Activated CD4-positive, alpha-beta T cell treated with anti-CD3 and anti-CD28 coated beads for 36 hours (primary cell): ENCODE measurements around the gene THRB. TPM values are rescaled to one million over a fixed set of nuclear protein-coding genes. Genes with fewer than 3 reads are reported as not detected.

Experiments used
- ATAC-seq: fragments of 200-7000 bp; cut with Tn5 transposase; one replicate; pipeline ENCODE4 v1.10.0; 2021; ENCODE audit warnings: mild to moderate bottlenecking, moderate library complexity
- CTCF ChIA-PET: fragments of 350-600 bp; sonication (Branson Sonifier 250); formaldehyde crosslinking; loops from one replicate; lab custom pipeline; 2021; ENCODE audit warnings: antibody characterized with exemption; lab: Charles Lee
- POLR2A ChIA-PET: fragments of 350-600 bp; sonication (Branson Sonifier 250); formaldehyde crosslinking; loops from one replicate; lab custom pipeline; 2021; ENCODE audit warnings: antibody characterized with exemption, inconsistent platforms; lab: Charles Lee
- DNase-seq: peaks from one replicate; pipeline ENCODE4 v3.0.0-alpha.2; 2020
- H3K27ac Mint-ChIP-seq: one replicate; pipeline ENCODE4 v1.8.0; 2021; ENCODE audit warnings: mixed read lengths
- H3K27me3 Mint-ChIP-seq: one replicate; pipeline ENCODE4 v1.8.0; 2021; ENCODE audit warnings: mixed read lengths
- H3K36me3 Mint-ChIP-seq: one replicate; pipeline ENCODE4 v1.8.0; 2021; ENCODE audit warnings: low read depth, mixed read lengths
- H3K4me1 Mint-ChIP-seq: one replicate; pipeline ENCODE4 v1.8.0; 2021; ENCODE audit warnings: mixed read lengths
- H3K4me3 Mint-ChIP-seq: one replicate; pipeline ENCODE4 v1.8.0; 2021; ENCODE audit warnings: mild to moderate bottlenecking, moderate library complexity, mixed read lengths
- H3K9me3 Mint-ChIP-seq: one replicate; pipeline ENCODE4 v1.8.0; 2021; ENCODE audit warnings: low read depth, mixed read lengths
- intact Hi-C, 2 experiments: fragments of 100-400 bp; cut with DNase I in 1 of 2; cut with micrococcal nuclease in 1 of 2; formaldehyde crosslinking; loops; one replicate each; pipeline versions ENCODE4 v1.14.2 to v1.15.1; 2022 to 2024; cut with DNase I, micrococcal nuclease
- total RNA-seq, 2 experiments: library from RNA; stranded (reverse); gene quantifications; one replicate each; pipeline ENCODE4 v1.2.3, GENCODE V29; 2021

The THRB gene
- total RNA-seq, 2 experiments from 2014 or later: not detected

DNA sequence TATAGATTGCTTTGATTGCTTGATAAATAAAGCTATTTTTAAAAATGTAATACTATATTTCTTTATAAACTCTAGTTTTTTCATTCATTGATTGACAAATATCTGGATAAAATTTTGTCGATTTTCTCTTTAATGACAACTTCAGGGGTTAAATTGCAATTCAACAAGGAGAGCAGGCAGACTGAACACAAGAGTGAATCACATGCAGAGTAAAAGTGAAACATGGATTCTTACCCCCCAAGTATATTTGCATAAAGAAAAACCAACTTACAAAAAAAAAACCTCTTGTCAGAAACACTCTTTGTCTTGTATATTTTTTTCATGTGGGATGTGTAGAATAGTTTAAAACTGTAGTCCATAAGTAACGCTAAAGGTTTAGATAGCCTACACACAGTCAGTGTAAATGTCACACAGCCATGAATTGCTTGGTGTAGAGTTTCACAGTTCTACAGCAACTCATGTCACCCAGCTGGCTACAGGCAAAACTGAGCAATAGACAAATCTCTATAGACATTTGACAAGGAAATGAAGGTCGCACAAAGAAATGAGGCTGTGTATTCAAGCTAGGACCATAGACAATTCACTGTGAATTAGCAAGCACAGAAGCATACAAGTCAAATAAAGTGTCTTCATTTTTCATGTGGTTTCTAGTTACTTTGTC, 141.6 kb downstream of the THRB start:
- no peaks in the 10 kb centered on the region for H3K4me1 Mint-ChIP-seq
- H3K36me3 Mint-ChIP-seq: no peaks in the 10 kb centered on the region
- ChIA-PET CTCF (no interaction called here), POLR2A (no interaction called here)
- DNase-seq: no peak
- no peak overlapping the region for H3K4me3 Mint-ChIP-seq
- intact Hi-C loops: no loop called here
- peaks cover 2% of the 10 kb centered on the region for H3K27me3 Mint-ChIP-seq
- no peak for ATAC-seq
- H3K9me3 Mint-ChIP-seq: no peaks in the 10 kb centered on the region
- H3K27ac Mint-ChIP-seq: no peak overlapping the region

DNA sequence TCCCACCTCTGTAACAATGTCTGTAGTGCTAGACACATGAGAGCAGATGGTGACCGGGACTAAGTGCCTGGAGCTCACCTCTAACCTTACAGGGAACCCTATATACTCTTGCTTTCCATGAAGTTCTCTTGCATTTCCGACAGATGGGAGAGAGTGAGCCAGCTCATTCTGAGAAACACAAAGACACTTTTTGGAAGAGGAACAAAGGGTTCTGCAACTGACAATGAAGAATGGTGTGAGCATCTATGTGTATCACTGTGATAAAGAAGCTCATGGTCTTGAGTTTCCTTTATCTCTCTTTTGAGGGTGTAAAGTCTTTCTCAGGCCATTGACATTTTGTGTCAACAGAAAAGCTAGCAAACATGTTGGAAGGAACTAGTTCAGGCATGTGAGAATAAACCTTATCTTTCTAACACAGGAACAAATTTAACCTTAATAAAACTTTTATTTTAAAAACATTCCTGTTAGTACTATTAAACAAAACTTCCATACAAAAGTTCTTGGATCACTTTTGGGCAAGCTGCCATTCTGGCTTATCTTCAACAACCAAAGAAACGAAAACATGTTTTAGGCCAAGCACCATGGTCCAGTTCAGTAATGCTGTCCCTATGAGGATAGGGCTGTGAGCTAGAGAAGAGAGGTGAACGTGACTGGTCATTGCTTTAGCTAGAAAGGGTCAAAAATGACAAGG, 142.7 kb downstream of the THRB start:
- intact Hi-C loops: no loop called here
- H3K4me3 Mint-ChIP-seq: no peak overlapping the region

DNA sequence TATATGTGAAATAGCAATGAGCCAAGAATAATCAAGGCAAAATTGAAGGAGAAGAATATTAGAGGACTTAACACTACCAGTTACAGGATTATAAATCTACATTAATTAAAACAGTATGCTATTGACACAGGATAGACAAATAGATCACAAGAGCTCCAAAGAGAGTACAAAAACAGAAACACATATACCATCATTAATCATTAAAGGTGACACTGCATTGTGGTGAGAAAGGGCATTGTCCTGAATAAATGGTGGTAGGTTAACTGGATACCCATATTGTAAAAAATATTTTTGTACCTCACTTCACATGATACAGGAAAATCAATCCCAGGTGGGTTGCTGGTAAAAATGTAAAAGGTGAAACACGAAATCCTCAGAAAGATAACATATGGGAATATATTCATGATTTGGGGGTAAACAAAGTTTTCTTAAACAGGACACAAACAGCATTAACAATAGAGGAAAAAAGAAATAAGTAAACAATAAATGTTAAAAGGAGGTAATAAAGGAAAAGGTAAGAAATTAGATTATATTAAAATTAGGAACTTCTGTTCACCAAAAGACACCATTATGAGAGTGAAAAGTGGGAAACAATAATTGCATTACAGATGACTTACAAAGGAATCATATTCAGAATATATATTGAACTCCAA, 145.2 kb downstream of the THRB start:
- ATAC-seq (no peak), DNase-seq (no peak)
- H3K27me3 Mint-ChIP-seq: peaks cover 2% of the 10 kb centered on the region
- no peaks in the 10 kb centered on the region for H3K36me3 Mint-ChIP-seq
- intact Hi-C loops: no loop called here
- H3K4me3 Mint-ChIP-seq: no peak overlapping the region
- no peaks in the 10 kb centered on the region for H3K4me1 Mint-ChIP-seq
- ChIA-PET CTCF (no interaction called here), POLR2A (no interaction called here)
- no peak overlapping the region for H3K27ac Mint-ChIP-seq
- H3K9me3 Mint-ChIP-seq: no peaks in the 10 kb centered on the region

More for the DNA sequence above, 142.7 kb downstream of the THRB start:
- POLR2A ChIA-PET: no interaction called here
- Mint-ChIP-seq H3K9me3 (no peaks in the 10 kb centered on the region), H3K36me3 (no peaks in the 10 kb centered on the region), H3K4me1 (no peaks in the 10 kb centered on the region), H3K27me3 (peaks cover 2% of the 10 kb centered on the region), H3K27ac (no peak overlapping the region)
- ATAC-seq (no peak), DNase-seq (no peak)
- CTCF ChIA-PET: no interaction called here

DNA sequence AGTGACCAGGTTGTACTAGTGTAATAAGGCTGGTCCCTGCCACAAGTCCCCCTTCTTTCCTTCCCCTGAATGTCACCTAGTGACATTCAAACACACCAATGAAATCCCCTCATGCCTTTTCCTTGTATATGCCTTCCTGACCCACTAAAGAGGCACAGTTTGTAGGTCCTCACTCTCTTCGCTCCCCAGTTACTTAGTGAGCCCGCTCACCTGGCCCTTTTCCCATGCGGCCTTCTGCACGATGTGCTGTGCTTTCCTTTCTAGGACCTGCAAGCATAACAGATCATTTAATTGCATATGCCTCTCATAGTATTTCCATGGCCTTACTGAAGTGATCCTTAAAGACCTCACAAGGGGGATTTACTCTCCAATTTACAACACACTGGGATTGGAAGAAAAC, 146.3 kb downstream of the THRB start:
- DNase-seq (no peak), ATAC-seq (no peak)
- Mint-ChIP-seq H3K9me3 (no peaks in the 10 kb centered on the region), H3K4me3 (no peak overlapping the region), H3K27me3 (peaks cover 2% of the 10 kb centered on the region), H3K4me1 (no peaks in the 10 kb centered on the region), H3K36me3 (no peaks in the 10 kb centered on the region), H3K27ac (no peak overlapping the region)
- ChIA-PET POLR2A (no interaction called here), CTCF (no interaction called here)
- intact Hi-C loops: no loop called here

DNA sequence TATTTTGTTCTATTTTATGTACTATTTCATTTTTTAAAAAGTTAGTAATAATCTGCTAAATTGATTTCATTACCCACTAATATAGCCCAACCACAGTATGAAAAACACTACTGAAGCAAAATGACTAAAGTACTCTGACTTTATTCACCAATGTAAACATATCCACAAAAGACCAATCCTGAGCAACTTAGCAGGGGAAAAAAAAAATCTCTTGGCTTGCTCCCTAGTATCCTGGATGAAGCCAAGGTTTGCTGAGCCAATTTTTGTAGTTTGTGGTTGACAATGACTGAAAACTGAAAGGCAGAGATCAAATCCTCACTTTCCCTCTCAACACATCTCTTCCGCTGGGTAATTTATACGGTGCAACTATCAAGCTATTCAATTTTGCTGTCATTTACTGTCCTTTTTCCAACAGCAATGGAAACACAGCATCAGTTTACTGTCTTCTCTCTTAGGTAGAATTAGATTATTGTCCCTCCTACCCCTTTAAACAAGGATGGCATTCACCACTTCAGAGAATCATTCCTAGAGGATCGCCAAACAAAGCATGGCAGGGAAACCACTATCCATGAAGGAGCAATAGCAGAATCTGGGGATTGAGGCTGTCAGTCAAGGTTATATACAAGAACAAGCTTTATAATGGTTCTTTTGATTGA, 149.7 kb downstream of the THRB start:
- intact Hi-C loops: no loop called here
- CTCF ChIA-PET: no interaction called here
- H3K27me3 Mint-ChIP-seq: peaks cover 5% of the 10 kb centered on the region

GRCh38 chr3:24343084-24343783, 151.4 kb downstream of the THRB start:
- Mint-ChIP-seq H3K4me3 (no peak overlapping the region), H3K4me1 (no peaks in the 10 kb centered on the region), H3K9me3 (no peaks in the 10 kb centered on the region), H3K27ac (no peak overlapping the region), H3K36me3 (no peaks in the 10 kb centered on the region), H3K27me3 (peaks cover 3% of the 10 kb centered on the region)
- DNase-seq (no peak), ATAC-seq (no peak)
- ChIA-PET POLR2A (interaction anchor here (0.6 kb wide), 1 partner anchor 1346 kb away, joined by 3 read pairs; no protein-coding TSS in a partner anchor), CTCF (no interaction called here)
- intact Hi-C loops: no loop called here

More for the DNA sequence above, 149.7 kb downstream of the THRB start:
- DNase-seq (no peak), ATAC-seq (no peak)
- POLR2A ChIA-PET: no interaction called here
- no peak overlapping the region for H3K27ac Mint-ChIP-seq
- no peak overlapping the region for H3K4me3 Mint-ChIP-seq
- no peaks in the 10 kb centered on the region for H3K4me1 Mint-ChIP-seq
- H3K9me3 Mint-ChIP-seq: no peaks in the 10 kb centered on the region
- H3K36me3 Mint-ChIP-seq: no peaks in the 10 kb centered on the region

DNA sequence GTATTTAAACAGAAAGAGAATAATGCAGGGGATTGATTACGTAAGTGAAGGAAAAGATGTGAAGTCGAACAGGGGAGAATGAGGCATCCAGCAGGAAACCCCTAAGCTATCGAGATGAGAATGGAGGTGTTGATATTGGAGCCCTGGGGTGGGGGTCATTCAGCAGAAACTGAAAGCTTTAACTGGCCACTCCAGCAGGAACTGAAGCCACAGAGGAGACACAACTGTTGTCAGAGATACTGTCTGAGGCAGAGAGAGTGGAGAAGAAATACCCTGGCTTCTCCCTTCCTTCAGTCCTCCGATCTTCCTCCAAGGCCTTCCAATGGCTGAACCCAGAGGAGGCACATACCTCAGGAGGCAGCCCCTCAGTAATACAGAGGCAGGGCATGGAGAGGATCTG, 152.4 kb downstream of the THRB start:
- DNase-seq (no peak), ATAC-seq (no peak)
- ChIA-PET POLR2A (no interaction called here), CTCF (no interaction called here)
- intact Hi-C loops: no loop called here
- Mint-ChIP-seq H3K4me3 (no peak overlapping the region), H3K27me3 (peaks cover 3% of the 10 kb centered on the region), H3K36me3 (no peaks in the 10 kb centered on the region), H3K9me3 (no peaks in the 10 kb centered on the region), H3K4me1 (no peaks in the 10 kb centered on the region), H3K27ac (no peak overlapping the region)

DNA sequence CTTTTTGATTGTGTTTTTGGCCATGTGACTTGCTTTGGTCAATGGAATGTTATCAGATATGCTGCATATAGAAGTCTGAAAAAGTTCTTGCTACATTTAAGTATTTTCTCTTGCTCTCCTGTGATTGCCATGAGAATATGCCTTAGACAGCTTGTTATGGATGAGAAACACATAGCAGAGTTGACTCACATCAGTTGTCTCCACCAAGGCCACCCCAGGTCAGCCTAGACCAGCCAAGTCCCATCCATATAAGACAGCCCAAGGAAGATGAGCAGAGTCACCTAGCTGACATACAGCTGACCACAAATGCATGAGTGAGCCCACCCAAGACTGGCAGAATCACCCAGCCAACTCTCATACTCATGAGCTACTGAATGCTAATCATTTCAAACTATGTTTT, 153.0 kb downstream of the THRB start:
- no peaks in the 10 kb centered on the region for H3K9me3 Mint-ChIP-seq
- H3K4me1 Mint-ChIP-seq: no peaks in the 10 kb centered on the region
- no peak for ATAC-seq
- CTCF ChIA-PET: interaction anchor here (0.7 kb wide), 1 partner anchor 217 kb away, joined by 3 read pairs; no protein-coding TSS in a partner anchor
- no peak overlapping the region for H3K4me3 Mint-ChIP-seq
- intact Hi-C loops: no loop called here
- H3K36me3 Mint-ChIP-seq: no peaks in the 10 kb centered on the region
- DNase-seq: no peak
- H3K27ac Mint-ChIP-seq: no peak overlapping the region
- peaks cover 3% of the 10 kb centered on the region for H3K27me3 Mint-ChIP-seq
- POLR2A ChIA-PET: no interaction called here

DNA sequence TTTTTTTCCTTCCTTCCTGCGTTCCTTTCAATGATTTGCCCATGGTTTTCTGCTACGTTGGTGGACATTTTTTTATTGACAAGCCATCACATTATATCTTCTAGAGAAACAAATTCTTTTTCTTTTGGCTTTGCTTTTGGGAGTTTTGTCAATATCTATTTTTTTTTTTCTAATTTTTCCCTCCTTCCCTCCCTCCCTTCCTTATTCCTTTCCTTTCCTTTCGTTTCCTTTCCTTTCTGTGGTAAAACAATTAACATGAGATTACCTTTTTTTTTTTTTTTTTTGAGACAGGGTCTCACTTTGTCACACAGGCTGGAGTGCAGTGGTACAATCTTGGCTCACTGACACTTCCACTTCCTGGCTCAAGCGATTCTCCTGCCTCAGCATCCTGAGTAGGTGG, 153.7 kb downstream of the THRB start:
- no peak overlapping the region for H3K4me3 Mint-ChIP-seq
- H3K36me3 Mint-ChIP-seq: no peaks in the 10 kb centered on the region
- intact Hi-C loops: no loop called here
- no peak for ATAC-seq
- peaks cover 3% of the 10 kb centered on the region for H3K27me3 Mint-ChIP-seq
- DNase-seq: no peak
- no peaks in the 10 kb centered on the region for H3K4me1 Mint-ChIP-seq
- ChIA-PET CTCF (interaction anchor here (0.7 kb wide), 1 partner anchor 216 kb away, joined by 3 read pairs; no protein-coding TSS in a partner anchor), POLR2A (no interaction called here)
- no peaks in the 10 kb centered on the region for H3K9me3 Mint-ChIP-seq
- no peak overlapping the region for H3K27ac Mint-ChIP-seq

DNA sequence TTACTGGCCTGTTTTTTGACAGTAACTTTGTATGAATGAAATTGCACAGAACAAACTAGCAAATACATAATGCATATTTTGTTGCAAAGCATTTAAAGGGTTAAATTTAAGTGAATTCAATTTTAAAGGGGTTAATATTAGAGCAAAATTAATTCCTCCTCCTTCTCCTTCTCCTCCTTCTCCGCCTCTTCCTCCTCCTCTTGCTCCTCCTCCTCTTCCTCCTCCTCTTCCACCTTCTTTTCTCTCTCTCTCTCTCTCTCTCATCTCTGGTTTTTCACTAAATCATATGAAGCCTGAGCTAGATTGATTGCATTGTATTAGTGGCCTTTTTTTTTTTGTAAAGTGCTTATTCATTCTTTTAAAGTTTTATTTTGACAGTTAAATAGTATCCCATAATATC, 154.5 kb downstream of the THRB start:
- H3K36me3 Mint-ChIP-seq: no peaks in the 10 kb centered on the region
- no peak for ATAC-seq
- no peaks in the 10 kb centered on the region for H3K4me1 Mint-ChIP-seq
- DNase-seq: no peak
- H3K27me3 Mint-ChIP-seq: peaks cover 3% of the 10 kb centered on the region
- ChIA-PET CTCF (no interaction called here), POLR2A (no interaction called here)
- intact Hi-C loops: no loop called here
- H3K4me3 Mint-ChIP-seq: no peak overlapping the region
- no peaks in the 10 kb centered on the region for H3K9me3 Mint-ChIP-seq
- no peak overlapping the region for H3K27ac Mint-ChIP-seq

DNA sequence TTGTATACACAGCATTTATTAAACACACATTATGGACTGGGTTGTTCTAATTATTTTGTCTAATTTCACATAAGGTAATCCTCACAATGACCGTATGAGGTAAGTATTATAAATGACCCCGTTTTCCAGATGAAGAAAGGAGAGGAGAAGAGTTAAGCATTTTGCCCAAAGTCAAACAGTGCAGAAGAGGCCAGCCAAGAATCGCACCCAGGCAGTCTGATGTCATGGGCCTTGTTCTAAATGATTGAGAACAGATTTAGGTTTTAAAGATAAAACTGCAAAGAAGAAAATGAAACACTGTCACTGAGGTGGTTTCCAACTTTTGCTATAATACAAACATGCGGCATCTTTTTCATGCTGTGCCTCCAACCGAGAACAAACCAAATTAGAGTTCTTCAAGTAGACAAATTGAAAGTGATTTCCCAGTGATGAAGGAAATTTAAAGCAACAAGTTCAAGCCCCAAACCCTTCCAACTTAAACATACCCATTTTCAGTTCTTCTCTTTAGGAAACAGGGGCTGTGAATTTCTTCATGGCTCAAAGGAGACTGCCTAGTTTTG, 155.3 kb downstream of the THRB start:
- intact Hi-C loops: no loop called here
- H3K4me1 Mint-ChIP-seq: no peaks in the 10 kb centered on the region
- H3K4me3 Mint-ChIP-seq: no peak overlapping the region
- no peak overlapping the region for H3K27ac Mint-ChIP-seq
- H3K9me3 Mint-ChIP-seq: no peaks in the 10 kb centered on the region
- DNase-seq: no peak
- ATAC-seq: no peak
- CTCF ChIA-PET: no interaction called here
- H3K36me3 Mint-ChIP-seq: no peaks in the 10 kb centered on the region
- POLR2A ChIA-PET: no interaction called here
- H3K27me3 Mint-ChIP-seq: peaks cover 3% of the 10 kb centered on the region
